Spleen (tissue), 7 donors: ENCODE measurements around the gene GMPS.

Source experiments
- CTCF ChIP-seq, 11 experiments: fragments of 200-600 bp in 7 of 11; fragments of 450-650 bp in 4 of 11; sonication (generic) in 4 of 11; IDR thresholded peaks in 8 of 11; conservative IDR thresholded peaks in 3 of 11; 1 replicate in 7 of 11; 2 replicates in 4 of 11; pipeline versions ENCODE4 v1.4.0 to v1.8.0; 2016 to 2021; ENCODE audit warnings: antibody characterized with exemption in 11 of 11, inconsistent platforms in 4 of 11, mild to moderate bottlenecking in 1 of 11
- POLR2A ChIP-seq, 3 donors: fragments of 450-650 bp; IDR thresholded peaks; one replicate each; pipeline ENCODE4 v1.5.1; 2017; ENCODE audit warnings: antibody characterized with exemption in 3 of 3, mild to moderate bottlenecking in 1 of 3
- donor health status: DM: no; HTN: no; CAD: no; lungs with moderate emphysema.
- donor health status: DM: no; HTN: no; CAD: no.
- donor health status: DM: no; HTN: no; CAD: no.

DNA sequence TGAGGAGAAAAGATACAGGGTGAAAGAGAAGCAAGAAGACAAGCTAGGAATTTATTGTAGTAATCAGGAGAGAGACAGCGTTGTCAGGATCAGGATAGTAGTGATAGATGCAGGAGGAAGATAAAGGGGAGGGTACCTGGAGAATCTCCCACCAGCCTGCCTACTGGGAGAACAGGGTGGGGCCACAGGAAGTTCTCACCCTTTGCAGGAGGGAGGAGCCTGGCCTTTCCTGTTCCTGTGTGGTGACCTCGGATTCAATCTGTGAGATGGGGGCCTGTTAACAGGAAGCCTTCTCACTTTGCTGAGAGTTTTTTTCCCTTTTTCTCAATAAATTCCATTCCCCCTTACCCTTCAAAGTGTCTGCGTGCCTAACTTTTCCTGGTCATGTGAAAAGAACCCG lies 37.6 kb downstream of the GMPS start:
- TF ChIP-seq POLR2A (IDR thresholded peaks at IDR 0.05) (no peak), CTCF (IDR thresholded peaks at IDR 0.05 in 8 of 11, conservative IDR thresholded peaks at IDR 0.05 in 3 of 11) (no peak)
